ENCODE data around the gene WDR38. TPM values are rescaled to one million over a fixed set of nuclear protein-coding genes. Genes with fewer than 3 reads are reported as not detected.

The WDR38 gene
- 0.15 TPM for polyA plus RNA-seq (ENCODE audit: insufficient read length)

- DNase-seq, result peak; percentile 77
Measured at GRCh38 chr9:124852829-124853531, at the start of gene WDR38. Gene WDR38, plus strand, starts transcription at chr9:124853460. Its CDS starts 72 bp downstream, at chr9:124853532.

DNA sequence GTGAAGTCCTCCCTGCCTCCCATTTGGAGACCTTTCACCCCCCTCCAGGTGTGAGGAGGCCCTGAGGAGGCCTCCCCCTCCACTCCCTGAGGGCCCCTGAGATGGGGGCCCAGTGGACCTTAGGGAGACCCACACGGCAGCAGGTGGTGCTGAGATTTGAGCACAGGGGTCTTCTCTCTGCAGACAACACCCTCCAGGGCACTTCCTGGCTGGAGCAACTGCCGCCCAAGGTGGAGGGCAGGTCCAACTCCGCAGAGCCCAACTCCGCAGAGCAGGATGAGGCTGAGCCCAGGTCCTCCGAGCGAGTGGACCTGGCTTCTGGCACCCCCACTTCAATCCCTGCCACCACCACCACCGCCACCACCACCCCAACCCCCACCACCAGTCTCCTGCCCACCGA is 49.3 kb upstream of the WDR38 start:
- no peak for DNase-seq

DNA sequence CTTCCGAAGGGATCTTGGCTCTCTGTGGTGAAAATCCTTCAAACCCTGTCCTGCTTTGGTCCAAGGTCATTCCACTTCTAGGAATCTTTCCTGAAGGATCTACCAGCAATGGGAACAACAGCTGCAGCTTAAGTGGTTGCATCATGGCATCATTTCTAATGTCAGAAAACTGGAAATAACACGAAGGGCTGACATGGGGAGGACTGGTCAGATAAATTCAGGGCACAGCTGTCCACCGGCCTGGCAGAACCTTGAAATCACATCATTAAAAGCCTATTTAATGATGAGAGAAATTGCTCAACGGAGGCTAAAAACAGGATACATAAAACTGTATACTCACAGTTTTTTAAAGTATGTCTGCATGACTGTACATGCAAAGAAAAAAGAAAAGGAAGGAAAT is 48.1 kb upstream of the WDR38 start:
- DNase-seq, result no peak

DNA sequence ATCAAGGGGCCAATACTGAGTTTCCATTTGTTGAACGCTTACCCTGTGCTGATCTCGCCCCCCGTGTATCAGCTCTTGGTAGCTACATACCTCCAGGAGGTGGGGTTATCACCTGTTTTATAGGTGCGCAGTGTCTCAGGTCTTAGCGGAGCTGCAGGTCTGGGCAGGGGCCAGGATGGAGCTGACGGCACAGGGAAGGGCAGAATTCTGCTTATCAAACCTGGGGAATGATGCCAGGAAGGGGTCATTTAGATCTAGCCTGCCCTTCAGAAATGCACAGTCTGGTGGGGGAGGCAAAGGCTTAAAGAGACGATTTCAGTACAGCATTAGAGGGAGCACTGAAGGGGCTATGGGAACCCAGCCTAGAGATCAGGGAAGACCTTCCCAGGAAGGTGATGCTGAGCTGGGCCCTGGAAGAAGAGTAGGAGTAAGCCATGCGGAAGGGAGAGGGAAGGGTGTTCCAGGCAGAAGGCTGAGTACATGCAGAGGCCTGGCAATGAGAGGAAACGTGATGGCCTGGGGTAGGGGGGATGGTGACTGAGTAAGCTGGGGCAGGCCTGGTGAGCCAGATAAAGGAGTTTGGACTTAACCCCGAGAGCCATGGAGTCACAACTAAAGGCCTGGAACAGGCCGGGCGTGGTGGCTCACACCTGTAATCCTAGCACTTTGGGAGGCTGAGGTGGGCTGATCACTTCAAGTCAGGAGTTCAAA is 44.9 kb upstream of the WDR38 start:
- no peak for DNase-seq

DNA sequence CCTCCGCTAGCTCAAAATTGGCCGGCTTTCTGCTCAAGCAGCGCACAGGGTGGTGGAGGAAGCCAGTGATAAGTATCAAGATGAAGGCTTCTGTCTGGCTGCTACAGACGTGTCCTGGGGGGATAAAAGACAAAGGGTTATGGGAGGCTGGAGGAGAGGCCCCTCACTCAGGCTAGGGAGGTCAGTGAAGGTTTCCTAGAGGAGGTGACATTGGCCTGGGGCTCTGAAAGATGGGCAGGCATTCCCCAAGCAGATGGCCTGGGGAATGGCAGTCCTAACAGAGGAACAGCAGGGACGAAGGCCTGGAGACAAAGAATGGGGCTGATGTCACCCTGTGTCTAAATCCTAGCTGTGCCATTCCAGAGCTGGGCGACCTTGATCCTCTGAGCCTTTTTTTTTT is 44.0 kb upstream of the WDR38 start:
- DNase-seq, result no peak

GRCh38 chr9:124809741-124810500 is 43.3 kb upstream of the WDR38 start:
- DNase-seq, result no peak

DNA sequence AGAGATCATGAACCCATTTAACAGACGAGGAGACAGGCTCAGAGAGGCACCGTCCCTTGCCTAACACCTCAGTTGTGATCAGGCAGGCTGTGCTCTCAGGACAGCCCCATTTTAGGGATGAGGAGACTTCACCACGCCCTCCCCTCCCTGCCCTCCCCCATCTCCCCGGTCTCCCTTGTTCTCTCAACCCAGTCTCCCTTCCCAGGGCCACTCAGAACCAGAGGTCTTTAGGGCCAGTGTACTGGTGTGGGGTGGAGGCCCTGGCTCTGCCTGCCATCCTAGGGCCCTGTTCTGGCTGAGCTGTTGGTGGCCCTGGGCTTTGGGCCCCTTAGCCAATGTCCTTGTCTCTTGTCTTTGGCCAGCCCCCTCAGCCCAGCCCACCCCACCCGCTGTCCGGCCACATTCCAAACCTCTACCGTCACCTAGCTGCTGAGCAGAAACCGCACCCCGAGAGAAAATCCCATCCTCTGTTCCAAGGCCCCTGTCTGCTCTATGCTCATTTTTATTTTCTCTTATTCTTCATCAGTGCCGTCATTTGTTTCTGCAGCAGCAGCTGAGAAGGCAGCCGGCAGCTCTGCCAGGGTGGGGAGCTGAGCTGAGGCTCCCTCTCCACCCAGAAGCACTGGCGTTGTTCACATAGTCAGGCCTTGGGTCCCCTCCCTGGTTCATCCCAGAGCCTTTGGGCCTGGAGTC is 42.5 kb upstream of the WDR38 start:
- peak; percentile 83 for DNase-seq

DNA sequence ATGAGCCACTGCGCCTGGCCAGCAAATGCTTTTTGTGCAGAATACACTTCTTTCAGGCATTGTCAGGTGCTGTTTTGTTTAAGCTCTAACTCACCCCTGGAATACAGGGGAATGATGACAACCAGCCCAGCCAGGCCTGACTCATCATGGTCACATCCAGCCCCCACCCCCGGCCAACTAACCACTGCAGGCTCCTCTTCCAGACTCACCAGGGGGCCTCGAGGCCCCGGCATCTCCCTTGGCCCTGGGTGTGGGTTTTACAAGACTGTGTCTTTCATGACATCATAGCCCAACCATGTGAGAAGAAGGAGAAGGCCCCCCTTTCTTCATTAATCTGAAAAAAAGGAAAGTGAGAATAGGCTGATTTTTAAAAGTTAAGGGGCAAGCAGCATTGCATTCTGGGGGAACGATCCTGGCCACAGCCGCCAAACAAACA is 40.8 kb upstream of the WDR38 start:
- peak; percentile 72 for DNase-seq

- no peak for DNase-seq
Measured at GRCh38 chr9:124813041-124813440, 40.2 kb upstream of the WDR38 start.

DNA sequence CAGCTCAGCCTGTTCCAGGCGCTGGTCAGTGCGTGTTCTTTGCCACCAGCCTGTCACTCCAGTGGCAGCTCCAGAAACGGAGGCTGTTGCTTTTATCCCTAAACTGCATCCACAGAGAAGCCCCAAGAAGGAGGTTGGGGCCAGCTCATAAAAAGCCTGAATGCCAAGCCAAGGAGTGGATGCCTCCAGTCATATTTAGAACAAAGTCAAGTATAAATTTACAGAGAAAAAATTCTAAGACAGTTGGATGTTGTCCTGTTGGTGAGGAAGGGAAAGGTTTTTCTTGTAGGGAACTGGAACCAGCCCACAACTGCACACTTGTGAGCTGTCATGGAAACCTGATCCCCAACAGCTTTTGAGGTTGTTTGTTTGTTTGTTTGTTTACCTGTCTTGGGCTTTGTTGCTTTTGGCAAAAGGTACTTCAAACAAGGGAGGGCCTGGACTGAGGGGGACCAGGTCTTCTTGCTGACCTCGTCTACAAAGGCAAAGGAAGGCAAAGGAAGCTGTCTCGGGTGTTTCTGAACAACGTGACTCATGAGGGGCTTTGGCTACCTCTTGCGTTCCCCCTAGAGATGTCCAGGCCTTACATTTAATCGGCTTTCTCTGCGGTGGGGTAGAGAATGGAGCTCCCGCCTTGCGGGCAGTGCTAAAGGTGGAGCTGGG is 39.6 kb upstream of the WDR38 start:
- DNase-seq, result no peak

- DNase-seq, result no peak
Measured at GRCh38 chr9:124814164-124814535, 39.1 kb upstream of the WDR38 start.

DNA sequence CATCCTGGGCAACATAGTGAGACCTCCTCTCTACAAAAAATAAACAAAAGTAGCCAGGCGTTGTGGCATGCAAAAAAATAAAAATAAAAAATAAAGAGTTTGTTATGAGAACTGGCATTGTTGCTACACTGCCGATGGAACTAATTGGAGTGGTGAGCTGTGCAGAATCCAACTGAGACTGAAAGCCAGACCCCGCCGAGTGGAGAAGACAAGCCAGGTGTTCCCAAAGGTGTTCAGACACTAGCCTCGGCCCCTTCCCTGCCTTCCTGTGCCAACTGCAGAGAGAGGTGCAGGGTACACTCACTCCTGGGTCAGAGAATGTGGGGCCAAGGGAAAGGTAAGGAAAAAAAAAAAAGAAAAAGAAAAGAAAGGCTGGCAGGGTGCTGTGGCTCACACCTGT is 37.7 kb upstream of the WDR38 start:
- DNase-seq, result no peak

DNA sequence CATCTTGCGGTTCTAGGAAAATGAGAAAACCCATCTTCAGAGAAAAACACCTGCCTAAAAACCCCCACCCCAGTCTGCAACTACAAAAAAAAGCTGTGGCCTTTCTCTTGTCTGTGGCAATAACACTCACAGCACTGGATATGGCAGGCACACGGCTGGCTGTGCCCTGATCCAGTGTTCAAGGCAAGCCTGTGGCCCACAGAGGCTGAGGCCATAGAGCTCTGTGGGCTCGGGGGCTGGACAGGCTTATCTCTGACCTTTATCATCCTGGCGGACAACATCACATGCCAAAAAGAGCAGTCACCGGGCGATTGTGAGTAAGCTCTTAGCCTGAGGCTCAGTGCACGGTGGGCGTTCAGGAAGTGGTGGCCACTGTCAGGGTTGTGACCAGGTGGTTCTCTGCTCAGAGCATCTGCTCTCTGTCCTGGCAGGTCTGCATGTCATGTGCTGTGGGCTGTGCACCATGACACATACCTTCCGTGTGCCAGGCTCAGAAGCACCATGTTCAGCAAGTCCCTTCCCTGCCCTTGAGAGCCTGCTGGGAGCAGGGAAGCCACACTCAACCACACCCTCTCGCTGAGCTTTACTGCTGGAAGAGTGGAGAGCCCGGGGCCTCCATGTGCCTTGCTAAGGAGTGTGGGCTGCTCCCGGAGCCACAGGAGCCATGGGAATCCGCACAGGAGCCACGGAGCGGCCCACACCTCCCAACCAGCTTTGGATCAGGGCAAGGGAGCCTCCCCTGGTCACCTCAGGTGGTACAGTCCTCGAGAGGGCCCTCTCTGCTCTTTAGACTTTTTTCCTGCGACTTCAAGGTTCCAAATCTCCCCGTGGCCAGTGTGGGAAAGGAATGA is 34.6 kb upstream of the WDR38 start:
- no peak for DNase-seq

- DNase-seq, result peak; percentile 56
Measured at GRCh38 chr9:124820698-124821623, 32.3 kb upstream of the WDR38 start.

GRCh38 chr9:124828489-124829333 is 24.5 kb upstream of the WDR38 start:
- DNase-seq, result no peak

- DNase-seq, result no peak
Measured at GRCh38 chr9:124829334-124829669, 24.0 kb upstream of the WDR38 start.

DNA sequence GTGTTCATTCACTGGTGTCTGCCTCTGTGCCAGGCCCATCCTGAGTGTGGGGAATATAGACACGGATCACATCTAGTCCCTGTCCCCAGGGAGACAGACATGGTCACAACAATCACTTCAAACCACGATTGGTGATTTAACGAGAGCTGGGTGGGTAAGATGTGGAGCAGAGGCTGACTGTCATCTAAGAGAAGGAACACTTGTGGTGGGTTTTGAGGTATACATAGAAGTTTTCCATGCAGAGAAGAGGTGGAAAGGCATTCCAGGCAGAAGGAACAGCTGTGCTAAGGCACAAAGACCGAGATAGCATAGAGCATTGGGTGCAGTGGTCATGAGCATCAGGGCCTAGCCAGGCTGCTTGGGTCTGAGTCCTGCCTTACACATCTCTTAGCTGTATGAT is 22.7 kb upstream of the WDR38 start:
- DNase-seq, result no peak

DNA sequence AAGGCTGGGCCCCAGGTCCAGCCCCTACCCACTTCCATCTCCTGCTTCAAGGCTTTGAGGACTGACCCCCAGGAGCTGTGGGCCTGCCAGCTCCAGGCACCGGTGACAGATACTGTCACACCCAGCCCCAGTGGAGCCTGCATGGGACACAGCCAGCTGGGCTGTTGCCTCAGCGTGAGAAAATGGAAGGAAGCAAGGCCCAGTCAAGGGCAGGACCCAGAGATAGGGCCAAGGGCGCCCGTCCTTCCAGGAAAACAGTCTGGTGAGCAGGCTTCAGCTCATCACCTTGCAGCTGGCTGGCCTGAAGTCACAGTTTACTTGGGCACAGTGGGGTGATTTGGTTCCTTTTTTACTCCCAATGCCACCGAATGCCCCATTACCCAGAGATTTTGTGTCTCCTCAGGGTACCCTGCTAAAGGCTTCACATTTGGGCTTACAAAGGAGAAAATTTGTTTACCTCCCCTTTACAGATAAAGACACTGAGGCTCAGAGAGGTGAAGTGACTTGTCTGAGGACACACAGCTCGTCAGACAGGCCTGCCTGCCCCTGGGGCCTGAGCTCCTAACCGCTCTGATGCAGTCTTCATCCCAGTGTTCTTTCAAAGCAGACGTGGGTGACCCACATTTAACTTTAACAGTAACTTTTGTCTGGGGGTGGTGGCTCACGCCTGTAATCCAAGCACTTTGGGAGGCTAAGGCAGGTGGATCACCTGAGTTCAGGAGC is 21.5 kb upstream of the WDR38 start:
- DNase-seq, result no peak

GRCh38 chr9:124834591-124834990 is 18.7 kb upstream of the WDR38 start:
- DNase-seq, result no peak
